ENCODE measurements around the gene CORO2B. TPM values are rescaled to one million over a fixed set of nuclear protein-coding genes. Genes with fewer than 3 reads are reported as not detected.
"Not testable (repeated sequence)": the region's sequence is repeated elsewhere in the genome, so short reads cannot be mapped to it uniquely, and the experiment has no call there.

Gene CORO2B
- total RNA-seq, 1 experiment from 2014 or later, result 20.3 TPM

GRCh38 chr15:68668926-68669600 lies 90.3 kb downstream of the CORO2B start:
- DNase-seq (ENCODE audit: low read depth), result no peak

- no peak for DNase-seq (ENCODE audit: low read depth)
Measured at GRCh38 chr15:68672251-68672650, 93.5 kb downstream of the CORO2B start.

GRCh38 chr15:68672781-68673205 lies 94.0 kb downstream of the CORO2B start:
- DNase-seq (ENCODE audit: low read depth), result no peak

GRCh38 chr15:68674975-68675374 lies 96.2 kb downstream of the CORO2B start:
- peak; percentile 69 for DNase-seq (ENCODE audit: low read depth)

- no peak for DNase-seq (ENCODE audit: low read depth)
Measured at GRCh38 chr15:68676011-68676605, 97.3 kb downstream of the CORO2B start.

GRCh38 chr15:68676926-68677325 lies 98.1 kb downstream of the CORO2B start:
- DNase-seq (ENCODE audit: low read depth), result no peak

- DNase-seq (ENCODE audit: low read depth), result no peak
Measured at GRCh38 chr15:68677996-68678395, 99.2 kb downstream of the CORO2B start.

GRCh38 chr15:68678746-68679145 lies 100.0 kb downstream of the CORO2B start:
- no peak for DNase-seq (ENCODE audit: low read depth)

GRCh38 chr15:68679161-68679560 lies 100.4 kb downstream of the CORO2B start:
- DNase-seq (ENCODE audit: low read depth), result no peak

- no peak for DNase-seq (ENCODE audit: low read depth)
Measured at GRCh38 chr15:68679961-68680371, 101.2 kb downstream of the CORO2B start.

- DNase-seq (ENCODE audit: low read depth), result not testable (repeated sequence)
Measured at GRCh38 chr15:68680756-68681155, 102.0 kb downstream of the CORO2B start.

GRCh38 chr15:68681836-68682235 lies 103.0 kb downstream of the CORO2B start:
- no peak for DNase-seq (ENCODE audit: low read depth)

- DNase-seq (ENCODE audit: low read depth), result no peak
Measured at GRCh38 chr15:68682330-68682729, 103.5 kb downstream of the CORO2B start.

- DNase-seq (ENCODE audit: low read depth), result no peak
Measured at GRCh38 chr15:68683026-68683425, 104.2 kb downstream of the CORO2B start.

- DNase-seq (ENCODE audit: low read depth), result no peak
Measured at GRCh38 chr15:68683551-68683950, 104.8 kb downstream of the CORO2B start.

- DNase-seq (ENCODE audit: low read depth), result no peak
Measured at GRCh38 chr15:68684476-68684875, 105.7 kb downstream of the CORO2B start.

- no peak for DNase-seq (ENCODE audit: low read depth)
Measured at GRCh38 chr15:68687136-68687735, 108.4 kb downstream of the CORO2B start.

- DNase-seq (ENCODE audit: low read depth), result no peak
Measured at GRCh38 chr15:68691705-68692104, 112.9 kb downstream of the CORO2B start.

- peak; percentile 26 for DNase-seq (ENCODE audit: low read depth)
Measured at GRCh38 chr15:68693071-68693470, 114.3 kb downstream of the CORO2B start.

- DNase-seq (ENCODE audit: low read depth), result no peak
Measured at GRCh38 chr15:68694111-68694510, 115.3 kb downstream of the CORO2B start.

- DNase-seq (ENCODE audit: low read depth), result no peak
Measured at GRCh38 chr15:68695061-68695595, 116.3 kb downstream of the CORO2B start.
